D721Med (cell line): Measurements from ENCODE around the gene SLC36A2.

ENCODE experiments used
- DNase-seq: peaks from one replicate; pipeline ENCODE4 v3.0.0; 2011; ENCODE audit warnings: low spot score; ENCODE audit not compliant: insufficient read length
- FAIRE-seq: peaks from 2 replicates; lab custom pipeline; 2011; peaks lifted over from hg19 to GRCh38; lab: Jason Lieb, UNC
- TF ChIP-seq, protein P1 (sequence below): IDR thresholded peaks from 2 replicates; pipeline ENCODE4 v1.5.1; 2012; ENCODE audit warnings: mild to moderate bottlenecking, control low read depth; ENCODE audit not compliant: insufficient read depth; ENCODE audit errors: missing control alignments

Gene SLC36A2

DNA sequence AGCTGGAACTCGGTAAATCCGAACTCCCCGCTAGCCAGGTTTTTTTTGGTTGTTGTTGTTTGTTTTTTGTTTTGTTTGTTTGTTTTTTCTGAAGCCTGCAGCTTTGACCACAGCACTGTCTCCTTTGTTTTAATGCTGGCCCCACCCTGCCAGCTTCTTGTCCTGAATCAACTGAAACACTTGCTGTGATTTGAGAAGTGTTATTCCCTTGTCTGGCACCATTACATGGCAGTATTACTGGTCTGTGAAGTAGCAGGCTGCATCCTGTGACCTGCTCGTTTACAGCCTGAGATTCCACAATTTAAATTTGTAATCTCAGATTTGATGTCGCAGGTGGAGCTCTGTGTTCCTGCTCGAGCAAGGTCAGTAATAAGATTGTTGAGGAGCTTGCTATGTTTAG is 1.4 kb upstream of the SLC36A2 start:
- DNase-seq: no peak
- no peak for FAIRE-seq
- TF ChIP-seq, protein P1, sequence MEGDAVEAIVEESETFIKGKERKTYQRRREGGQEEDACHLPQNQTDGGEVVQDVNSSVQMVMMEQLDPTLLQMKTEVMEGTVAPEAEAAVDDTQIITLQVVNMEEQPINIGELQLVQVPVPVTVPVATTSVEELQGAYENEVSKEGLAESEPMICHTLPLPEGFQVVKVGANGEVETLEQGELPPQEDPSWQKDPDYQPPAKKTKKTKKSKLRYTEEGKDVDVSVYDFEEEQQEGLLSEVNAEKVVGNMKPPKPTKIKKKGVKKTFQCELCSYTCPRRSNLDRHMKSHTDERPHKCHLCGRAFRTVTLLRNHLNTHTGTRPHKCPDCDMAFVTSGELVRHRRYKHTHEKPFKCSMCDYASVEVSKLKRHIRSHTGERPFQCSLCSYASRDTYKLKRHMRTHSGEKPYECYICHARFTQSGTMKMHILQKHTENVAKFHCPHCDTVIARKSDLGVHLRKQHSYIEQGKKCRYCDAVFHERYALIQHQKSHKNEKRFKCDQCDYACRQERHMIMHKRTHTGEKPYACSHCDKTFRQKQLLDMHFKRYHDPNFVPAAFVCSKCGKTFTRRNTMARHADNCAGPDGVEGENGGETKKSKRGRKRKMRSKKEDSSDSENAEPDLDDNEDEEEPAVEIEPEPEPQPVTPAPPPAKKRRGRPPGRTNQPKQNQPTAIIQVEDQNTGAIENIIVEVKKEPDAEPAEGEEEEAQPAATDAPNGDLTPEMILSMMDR: no peak

DNA sequence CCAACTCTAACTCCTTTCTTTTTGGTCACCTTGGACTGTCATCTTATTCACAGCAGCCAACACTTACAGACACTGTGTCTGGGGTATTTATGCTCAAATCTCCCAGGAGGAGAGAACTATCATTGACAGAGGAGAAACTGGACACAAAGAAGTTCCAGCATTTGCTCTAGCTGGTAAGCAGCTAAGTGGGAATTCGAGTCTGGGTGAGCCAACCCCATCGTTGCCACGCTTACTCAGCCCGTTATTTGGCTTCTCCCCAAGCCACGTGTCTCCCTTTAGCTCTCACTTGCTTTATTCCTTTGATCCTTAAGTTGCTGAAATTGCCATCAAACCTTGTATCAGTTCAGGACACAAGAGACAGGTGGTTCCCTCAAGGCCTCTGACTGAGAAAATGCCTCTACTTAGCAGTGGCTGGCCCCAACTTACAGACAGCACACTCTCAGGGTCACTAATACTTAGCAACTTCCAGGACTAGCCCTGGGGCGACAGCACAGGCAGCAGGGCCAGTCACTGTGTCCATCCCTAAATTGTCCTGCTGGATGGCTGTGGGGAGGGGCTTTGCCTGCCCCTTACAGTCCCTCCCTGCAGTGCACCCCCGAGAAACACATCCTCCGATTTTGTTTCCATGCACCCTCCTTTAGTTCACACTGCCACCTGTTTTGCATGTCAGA is 1.4 kb downstream of the SLC36A2 start:
- no peak for DNase-seq
- no peak for FAIRE-seq
- TF ChIP-seq, protein P1: no peak

DNA sequence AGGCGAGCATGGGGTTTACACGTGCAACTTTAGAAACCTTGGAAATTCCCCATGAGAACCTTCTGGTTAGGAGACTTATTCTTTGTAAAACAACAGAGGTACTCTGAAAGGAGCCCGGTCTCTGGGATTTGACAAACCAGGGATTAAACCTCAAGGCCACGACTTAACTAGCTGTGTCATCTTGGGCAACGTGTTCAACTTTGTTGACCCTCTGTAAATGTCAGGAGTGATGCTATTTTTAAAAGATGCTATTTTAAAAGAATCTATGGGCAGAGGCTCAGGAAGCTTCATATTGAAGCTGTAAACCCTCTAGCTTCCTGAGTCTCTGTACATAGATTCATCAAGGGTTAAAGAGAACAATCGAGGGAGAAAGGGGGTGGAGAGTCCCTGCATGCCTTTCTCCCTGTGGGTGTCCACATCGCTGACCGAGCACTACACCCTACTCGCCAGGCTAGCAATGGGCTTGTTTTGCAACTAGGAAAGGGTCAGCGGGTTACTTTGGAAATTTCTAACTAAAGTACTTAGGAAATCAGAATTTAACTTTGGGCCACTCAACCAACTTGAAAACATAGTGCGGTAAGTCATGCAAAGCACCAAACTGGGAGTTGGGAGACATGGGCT is 2.1 kb downstream of the SLC36A2 start:
- no peak for FAIRE-seq
- DNase-seq: no peak
- TF ChIP-seq, protein P1: no peak

DNA sequence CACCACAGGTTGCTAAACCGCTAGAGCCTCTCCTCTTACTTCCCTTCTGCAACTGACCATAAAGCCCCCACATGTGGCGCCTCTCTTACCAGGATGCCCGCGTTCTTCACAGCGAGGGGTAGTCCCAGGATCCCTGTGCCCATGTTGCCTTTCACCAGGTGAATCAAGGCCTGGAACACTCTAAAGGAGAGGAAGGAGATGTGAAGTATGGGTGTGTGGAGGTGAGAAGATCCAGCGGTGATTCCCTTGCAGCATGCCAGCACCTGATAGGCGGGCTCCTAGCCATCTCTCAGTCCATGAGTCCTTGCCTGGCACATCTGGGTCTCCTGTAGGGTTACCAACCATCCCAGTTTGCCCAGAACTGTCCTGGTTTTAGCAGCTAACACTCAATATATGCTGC is 3.3 kb downstream of the SLC36A2 start:
- no peak for FAIRE-seq
- TF ChIP-seq, protein P1: no peak
- no peak for DNase-seq

DNA sequence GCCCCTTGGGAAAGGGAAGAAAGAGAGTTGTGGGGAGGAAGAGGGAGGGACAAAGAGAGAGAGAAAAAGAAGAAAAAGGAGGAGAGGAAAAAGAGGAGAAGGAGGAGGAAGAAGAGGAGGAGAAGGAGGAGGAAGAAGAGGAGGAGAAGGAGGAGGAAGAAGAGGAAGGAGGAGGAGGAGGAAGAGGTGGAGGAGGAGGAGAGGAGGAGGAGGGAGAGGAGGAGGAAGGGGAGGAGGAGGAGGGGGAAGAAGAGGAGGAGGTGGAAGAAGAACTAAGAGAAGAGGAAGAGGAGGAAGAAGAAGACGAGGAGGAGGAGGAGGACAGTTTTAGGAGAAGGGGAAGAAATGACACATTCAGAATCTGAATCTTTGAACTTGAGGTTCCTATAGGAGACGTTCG is 7.4 kb downstream of the SLC36A2 start:
- no peak for FAIRE-seq
- no peak for DNase-seq
- TF ChIP-seq, protein P1: no peak

DNA sequence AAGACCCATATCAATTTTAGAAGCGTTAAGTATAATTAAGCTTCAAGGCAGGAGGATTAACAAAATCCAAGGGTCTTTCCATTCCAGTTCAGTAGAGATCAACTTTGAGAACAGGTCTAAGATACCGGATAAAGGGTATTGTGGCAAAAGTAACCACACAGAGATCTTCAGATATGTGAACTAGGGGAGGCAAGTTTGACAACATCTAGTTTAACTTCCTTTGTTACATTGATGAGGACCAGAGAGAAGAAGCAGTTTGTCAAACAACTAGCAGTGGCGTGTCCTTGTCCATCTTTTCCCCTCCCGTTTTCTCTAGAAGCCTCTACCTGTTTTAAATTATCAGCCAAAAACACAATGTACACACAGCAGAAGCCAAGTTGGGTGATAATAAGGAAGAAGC is 8.6 kb downstream of the SLC36A2 start:
- TF ChIP-seq, protein P1: no peak
- no peak for DNase-seq
- FAIRE-seq: no peak

DNA sequence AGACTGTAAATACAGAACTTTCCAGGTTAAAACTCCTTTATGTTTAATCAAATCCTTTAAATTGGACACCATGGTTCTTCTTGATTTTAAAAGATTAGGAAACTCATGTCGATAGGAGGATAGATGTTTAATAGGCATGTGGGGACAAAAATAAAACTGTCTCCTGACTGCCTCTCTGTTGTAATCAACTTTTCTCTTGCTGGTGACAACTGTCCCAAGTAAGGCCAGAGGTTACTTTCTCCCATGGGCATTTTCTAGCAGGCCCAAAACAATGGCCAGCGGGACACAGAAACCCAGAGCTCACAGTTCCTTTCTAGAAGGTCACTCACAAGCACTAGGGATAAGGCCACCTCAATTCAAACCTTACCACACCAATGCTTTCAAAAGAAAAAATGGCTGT is 14.5 kb downstream of the SLC36A2 start:
- FAIRE-seq: no peak
- TF ChIP-seq, protein P1: no peak
- no peak for DNase-seq
